HG03520 (cell line): ENCODE results near the gene ROMO1.
"Not testable (repeated sequence)": the region's sequence is repeated elsewhere in the genome, so short reads cannot be mapped to it uniquely, and the experiment has no call there.

Experiments used
- ATAC-seq: cut with Tn5 transposase; IDR thresholded peaks from one replicate; pipeline ENCODE4 v1.9.1; 2021; ENCODE audit warnings: mild to moderate bottlenecking, moderate library complexity; ENCODE audit not compliant: unreplicated experiment

Gene ROMO1

GRCh38 chr20:35680452-35681183, 18.6 kb upstream of the ROMO1 start:
- no peak for ATAC-seq

GRCh38 chr20:35681960-35682359, 17.2 kb upstream of the ROMO1 start:
- no peak for ATAC-seq

GRCh38 chr20:35685368-35685767, 13.8 kb upstream of the ROMO1 start:
- not testable (repeated sequence) for ATAC-seq

GRCh38 chr20:35686872-35687271, 12.3 kb upstream of the ROMO1 start:
- ATAC-seq: not testable (repeated sequence)

- no peak for ATAC-seq
These were observed 8.9 kb upstream of the ROMO1 start for GRCh38 chr20:35690265-35690664.

- ATAC-seq: no peak
These were observed 3.9 kb upstream of the ROMO1 start for GRCh38 chr20:35695245-35695749.

- no peak for ATAC-seq
These were observed 3.2 kb upstream of the ROMO1 start for GRCh38 chr20:35695978-35696377.

GRCh38 chr20:35697696-35698297, 1.4 kb upstream of the ROMO1 start:
- ATAC-seq: no peak

- peak; percentile 14 for ATAC-seq
These were observed 693 bp upstream of the ROMO1 start for GRCh38 chr20:35698298-35699126.

GRCh38 chr20:35699957-35700624, 886 bp downstream of the ROMO1 start:
- ATAC-seq: no peak

GRCh38 chr20:35700625-35701148, 1.5 kb downstream of the ROMO1 start:
- ATAC-seq: no peak

GRCh38 chr20:35702051-35702823, 3.0 kb downstream of the ROMO1 start:
- ATAC-seq: no peak

- no peak for ATAC-seq
These were observed 3.9 kb downstream of the ROMO1 start for GRCh38 chr20:35702824-35703695.

- ATAC-seq: no peak
These were observed 5.5 kb downstream of the ROMO1 start for GRCh38 chr20:35704514-35705261.

GRCh38 chr20:35705894-35706293, 6.7 kb downstream of the ROMO1 start:
- not testable (repeated sequence) for ATAC-seq

- not testable (repeated sequence) for ATAC-seq
These were observed 7.7 kb downstream of the ROMO1 start for GRCh38 chr20:35706591-35707529.

GRCh38 chr20:35708502-35708901, 9.3 kb downstream of the ROMO1 start:
- no peak for ATAC-seq
